ENCODE results near the gene PYGB. TPM values are rescaled to one million over a fixed set of nuclear protein-coding genes. Genes with fewer than 3 reads are reported as not detected.

PYGB gene
- total RNA-seq, 1 donor = 194 TPM

GRCh38 chr20:25254986-25255680 is 7.2 kb downstream of the PYGB start:
- no peak overlapping the region for H3K4me2 ChIP-seq (ENCODE audit: insufficient read depth, low read length)
- H2AFZ ChIP-seq (ENCODE audit: low read length) = no peak overlapping the region
- no peak overlapping the region for H3K4me3 ChIP-seq (ENCODE audit: insufficient read depth, low read length)
- no peaks in the 10 kb centered on the region for H3K9me3 ChIP-seq (ENCODE audit: low read depth, low read length)
- no peaks in the 10 kb centered on the region for H3K27me3 ChIP-seq (ENCODE audit: insufficient read depth, low read length)
- peaks cover 76% of the 10 kb centered on the region for H4K20me1 ChIP-seq (ENCODE audit: insufficient read depth, low read length)
- DNase-seq (ENCODE audit: insufficient read length, low spot score, missing footprints) = peak; percentile 80
- peaks cover 43% of the 10 kb centered on the region for H3K4me1 ChIP-seq (ENCODE audit: insufficient read depth, low read length)
- peak overlapping the region; percentile 59 for H3K27ac ChIP-seq (ENCODE audit: low read depth, low read length)
- no peak for TF ChIP-seq CTCF (IDR thresholded peaks at IDR 0.05; ENCODE audit: extremely low read depth, low read depth, low read length)
- peaks cover 17% of the 10 kb centered on the region for H3K36me3 ChIP-seq (ENCODE audit: insufficient read depth, low read length)
- H3K79me2 ChIP-seq (ENCODE audit: insufficient read depth, low read length) = peaks cover 99% of the 10 kb centered on the region

DNA sequence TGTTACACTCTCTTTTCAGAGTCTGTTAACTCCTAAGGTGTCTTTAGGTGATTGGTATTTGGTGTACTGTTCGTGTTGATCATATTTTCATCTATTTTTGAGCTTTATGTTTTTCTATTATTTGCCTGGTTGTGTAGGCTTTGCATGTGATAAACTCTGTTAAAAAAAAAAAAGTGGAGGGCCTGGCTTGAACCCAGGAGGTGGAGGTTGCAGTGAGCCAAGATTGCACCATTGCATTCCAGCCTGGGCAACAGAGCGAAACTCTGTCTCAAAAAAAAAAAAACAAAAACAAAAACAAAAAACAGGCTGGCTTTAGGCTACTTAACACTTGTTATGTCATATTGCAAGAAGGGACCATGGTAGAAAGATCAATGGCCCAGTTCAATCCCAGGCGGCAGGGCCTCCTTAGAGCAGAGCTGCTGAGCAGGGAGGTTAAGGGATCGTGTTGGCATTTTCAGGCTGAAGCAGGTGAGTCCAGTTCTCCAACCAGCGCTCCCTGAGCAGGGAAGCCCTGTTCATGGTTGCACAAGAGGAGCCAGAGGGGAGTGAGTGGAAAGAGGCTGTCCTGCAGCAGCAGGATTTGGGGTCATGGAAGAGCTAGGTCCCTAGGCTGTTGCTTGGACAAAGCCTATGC is 8.5 kb downstream of the PYGB start:
- peaks cover 92% of the 10 kb centered on the region for H3K79me2 ChIP-seq (ENCODE audit: insufficient read depth, low read length)
- H4K20me1 ChIP-seq (ENCODE audit: insufficient read depth, low read length) = peaks cover 65% of the 10 kb centered on the region
- no peak for TF ChIP-seq CTCF (IDR thresholded peaks at IDR 0.05; ENCODE audit: extremely low read depth, low read depth, low read length)
- H3K4me3 ChIP-seq (ENCODE audit: insufficient read depth, low read length) = no peak overlapping the region
- H3K4me1 ChIP-seq (ENCODE audit: insufficient read depth, low read length) = peaks cover 31% of the 10 kb centered on the region
- peaks cover 27% of the 10 kb centered on the region for H3K36me3 ChIP-seq (ENCODE audit: insufficient read depth, low read length)
- H3K27ac ChIP-seq (ENCODE audit: low read depth, low read length) = no peak overlapping the region
- DNase-seq (ENCODE audit: insufficient read length, low spot score, missing footprints) = no peak
- no peaks in the 10 kb centered on the region for H3K27me3 ChIP-seq (ENCODE audit: insufficient read depth, low read length)
- no peak overlapping the region for H3K4me2 ChIP-seq (ENCODE audit: insufficient read depth, low read length)
- no peaks in the 10 kb centered on the region for H3K9me3 ChIP-seq (ENCODE audit: low read depth, low read length)
- no peak overlapping the region for H2AFZ ChIP-seq (ENCODE audit: low read length)

GRCh38 chr20:25257130-25257529 is 9.2 kb downstream of the PYGB start:
- DNase-seq (ENCODE audit: insufficient read length, low spot score, missing footprints) = no peak
- peaks cover 24% of the 10 kb centered on the region for H3K4me1 ChIP-seq (ENCODE audit: insufficient read depth, low read length)
- no peaks in the 10 kb centered on the region for H3K9me3 ChIP-seq (ENCODE audit: low read depth, low read length)
- peaks cover 31% of the 10 kb centered on the region for H3K36me3 ChIP-seq (ENCODE audit: insufficient read depth, low read length)
- no peak overlapping the region for H3K27ac ChIP-seq (ENCODE audit: low read depth, low read length)
- H2AFZ ChIP-seq (ENCODE audit: low read length) = no peak overlapping the region
- peaks cover 84% of the 10 kb centered on the region for H3K79me2 ChIP-seq (ENCODE audit: insufficient read depth, low read length)
- H3K27me3 ChIP-seq (ENCODE audit: insufficient read depth, low read length) = no peaks in the 10 kb centered on the region
- no peak for TF ChIP-seq CTCF (IDR thresholded peaks at IDR 0.05; ENCODE audit: extremely low read depth, low read depth, low read length)
- no peak overlapping the region for H3K4me3 ChIP-seq (ENCODE audit: insufficient read depth, low read length)
- H3K4me2 ChIP-seq (ENCODE audit: insufficient read depth, low read length) = no peak overlapping the region
- peaks cover 57% of the 10 kb centered on the region for H4K20me1 ChIP-seq (ENCODE audit: insufficient read depth, low read length)

DNA sequence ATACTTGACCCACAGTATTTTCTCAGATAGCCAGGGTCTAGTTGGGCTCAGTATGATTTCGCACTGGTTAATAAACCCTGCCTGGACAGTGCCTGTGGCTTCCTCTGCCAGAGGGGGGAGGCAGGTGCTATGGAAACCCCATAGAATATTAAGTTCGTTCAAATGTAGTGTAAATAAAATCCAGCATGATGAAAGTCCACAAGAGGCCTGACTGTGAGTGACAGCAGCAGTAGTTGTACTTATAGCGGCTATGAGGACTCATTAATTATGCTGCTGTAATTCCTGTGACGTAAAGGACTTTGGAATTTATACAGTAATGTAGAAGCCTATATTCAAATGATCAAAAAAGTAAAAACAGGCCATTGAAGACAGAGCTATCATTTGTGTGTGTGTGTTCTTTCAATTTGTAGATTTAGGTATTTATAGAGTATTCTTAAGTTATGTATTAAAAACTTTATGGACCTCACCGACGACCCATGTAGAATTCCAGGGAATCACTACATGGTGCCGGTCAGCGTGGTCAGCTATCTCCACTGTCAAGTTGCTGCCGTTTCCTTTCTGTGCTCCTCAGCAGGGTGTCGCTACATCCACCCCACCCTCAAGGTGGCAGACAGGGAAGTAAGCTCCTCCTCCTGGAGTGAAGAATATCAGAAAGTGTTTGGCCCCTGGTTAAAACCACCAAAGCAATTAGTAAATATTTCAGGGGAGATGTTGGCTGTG is 10.0 kb downstream of the PYGB start:
- H3K4me1 ChIP-seq (ENCODE audit: insufficient read depth, low read length) = peaks cover 23% of the 10 kb centered on the region

More for the DNA sequence above, 10.0 kb downstream of the PYGB start:
- Histone ChIP-seq H3K79me2 (ENCODE audit: insufficient read depth, low read length) (peaks cover 76% of the 10 kb centered on the region), H4K20me1 (ENCODE audit: insufficient read depth, low read length) (peaks cover 49% of the 10 kb centered on the region), H3K9me3 (ENCODE audit: low read depth, low read length) (no peaks in the 10 kb centered on the region), H3K4me2 (ENCODE audit: insufficient read depth, low read length) (no peak overlapping the region), H3K27me3 (ENCODE audit: insufficient read depth, low read length) (no peaks in the 10 kb centered on the region), H3K4me3 (ENCODE audit: insufficient read depth, low read length) (no peak overlapping the region), H3K36me3 (ENCODE audit: insufficient read depth, low read length) (peaks cover 31% of the 10 kb centered on the region), H3K27ac (ENCODE audit: low read depth, low read length) (no peak overlapping the region), H2AFZ (ENCODE audit: low read length) (no peak overlapping the region)
- no peak for DNase-seq (ENCODE audit: insufficient read length, low spot score, missing footprints)
- TF ChIP-seq CTCF (IDR thresholded peaks at IDR 0.05; ENCODE audit: extremely low read depth, low read depth, low read length) = no peak
